GM18517 (cell line): Measurements from ENCODE around the gene AEBP2.

Experiments
- ATAC-seq: cut with Tn5 transposase; IDR thresholded peaks from one replicate; pipeline ENCODE4 v1.9.1; 2021; ENCODE audit warnings: mild to moderate bottlenecking, moderate library complexity; ENCODE audit not compliant: unreplicated experiment

The AEBP2 gene

DNA sequence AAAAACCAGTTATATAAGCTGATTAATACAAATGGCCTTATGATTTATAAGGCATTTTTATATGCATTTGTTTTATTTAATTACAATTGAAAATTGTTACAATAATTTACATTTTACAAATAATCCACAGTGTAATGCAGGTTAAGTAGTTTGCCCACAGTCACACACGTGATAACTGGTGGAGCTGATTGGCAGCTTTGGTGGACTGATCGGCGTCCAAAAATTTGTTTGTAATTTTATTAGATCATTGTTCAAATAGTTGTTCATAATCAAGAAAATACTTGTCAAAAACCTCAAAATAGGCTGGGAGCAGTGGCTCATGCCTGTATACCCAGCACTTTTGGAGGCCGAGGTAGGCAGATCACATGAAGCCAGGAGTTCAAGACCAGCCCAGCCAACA is 59.7 kb downstream of the AEBP2 start:
- no peak for ATAC-seq

- ATAC-seq = no peak
Observed at GRCh38 chr12:19506497-19506896, 67.2 kb downstream of the AEBP2 start.

DNA sequence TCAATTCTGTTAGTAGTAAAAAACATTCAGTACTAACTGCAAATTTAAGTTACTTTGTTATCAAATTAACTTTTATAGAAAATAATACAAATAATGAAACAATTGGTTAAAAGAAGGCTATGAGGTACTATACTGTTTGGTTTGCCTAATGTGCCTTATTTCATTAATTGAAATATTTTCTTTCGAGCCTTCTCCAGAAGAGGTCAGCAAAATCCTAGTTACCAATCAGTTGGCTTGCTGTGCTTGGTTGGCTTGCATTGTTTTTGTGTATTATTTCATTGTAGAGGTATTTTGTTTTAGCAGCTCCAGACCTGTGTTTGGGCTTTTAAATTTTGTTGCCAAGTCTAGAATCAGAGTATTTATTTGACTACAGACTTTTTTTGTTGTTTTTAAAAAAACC is 68.5 kb downstream of the AEBP2 start:
- ATAC-seq = no peak

DNA sequence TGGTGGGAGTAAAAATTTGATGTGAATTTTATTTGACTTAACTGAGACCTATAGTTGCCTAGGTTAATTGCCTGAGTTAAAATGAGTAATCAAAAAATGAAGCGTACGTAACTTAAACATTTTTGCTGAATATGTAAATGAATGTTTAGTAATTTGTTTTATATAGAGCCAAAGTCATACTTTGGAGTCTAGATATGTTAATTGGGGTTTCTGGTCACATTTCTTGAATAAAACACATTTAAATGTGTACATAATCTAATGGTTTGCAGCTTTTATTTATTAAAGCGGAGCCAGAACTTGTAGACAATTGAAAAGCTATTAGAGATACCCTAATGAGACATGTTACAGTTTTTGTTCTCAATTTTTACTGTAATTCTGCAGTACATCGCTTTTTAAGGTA is 71.2 kb downstream of the AEBP2 start:
- ATAC-seq = no peak

- ATAC-seq = no peak
Observed at GRCh38 chr12:19515179-19515578, 75.9 kb downstream of the AEBP2 start.

DNA sequence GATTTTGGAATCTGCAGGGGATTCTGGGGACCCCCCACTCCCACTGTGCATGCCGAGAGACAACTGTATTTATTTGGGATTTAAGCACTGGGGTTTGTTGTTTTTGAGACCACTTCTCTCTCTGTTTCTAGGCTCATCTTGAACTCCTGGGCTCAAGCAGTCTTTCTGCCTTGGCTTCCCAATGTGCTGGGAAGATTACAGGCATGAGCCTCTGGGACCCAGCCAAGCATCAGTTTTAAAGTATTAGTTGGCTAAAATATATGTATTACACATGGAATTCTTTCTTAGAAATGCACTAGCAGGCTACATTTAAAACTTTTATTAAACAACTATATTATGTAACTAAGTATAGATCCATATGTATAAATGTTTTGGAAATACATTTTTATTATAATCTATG is 78.3 kb downstream of the AEBP2 start:
- no peak for ATAC-seq

DNA sequence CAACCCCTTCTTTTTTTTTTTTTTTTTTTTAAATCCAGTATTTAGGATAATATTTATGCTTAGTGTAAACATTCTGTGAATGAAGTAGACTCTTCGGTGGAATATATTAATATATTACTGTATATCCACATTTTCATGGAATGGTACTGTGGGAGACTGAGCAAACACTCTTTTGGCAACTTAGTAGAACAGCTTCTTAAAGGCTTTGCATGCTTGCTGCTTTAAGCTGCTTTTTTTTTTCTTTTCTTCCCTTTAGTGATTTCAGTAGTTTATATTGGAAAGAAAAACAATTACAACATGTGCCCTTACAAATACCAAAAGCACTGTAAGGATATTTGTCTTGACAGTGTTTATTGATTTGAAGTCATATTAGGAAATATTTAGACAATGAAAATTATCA is 78.9 kb downstream of the AEBP2 start:
- no peak for ATAC-seq

GRCh38 chr12:19520646-19521415 is 81.5 kb downstream of the AEBP2 start:
- no peak for ATAC-seq

DNA sequence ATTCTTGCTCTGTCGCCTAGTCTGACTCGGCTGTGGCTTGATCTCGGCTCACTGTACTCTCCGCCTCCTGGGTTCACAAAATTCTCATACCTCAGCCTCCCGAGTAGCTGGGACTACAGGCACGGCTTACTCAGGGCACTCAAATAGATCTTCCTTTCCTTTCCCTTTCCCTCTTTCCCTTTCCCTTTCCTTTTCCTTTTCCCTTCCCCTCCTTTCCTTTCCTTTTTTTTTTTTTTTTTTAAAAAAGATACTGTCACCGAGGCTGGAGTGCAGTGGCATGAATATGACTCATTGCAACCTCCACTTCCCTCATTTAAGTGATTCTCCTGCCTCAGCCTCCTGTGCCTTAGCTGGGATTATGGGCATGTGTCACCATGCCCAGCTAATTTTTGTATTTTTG is 86.0 kb downstream of the AEBP2 start:
- ATAC-seq = no peak

- ATAC-seq = no peak
Observed at GRCh38 chr12:19527866-19528265, 88.6 kb downstream of the AEBP2 start.

DNA sequence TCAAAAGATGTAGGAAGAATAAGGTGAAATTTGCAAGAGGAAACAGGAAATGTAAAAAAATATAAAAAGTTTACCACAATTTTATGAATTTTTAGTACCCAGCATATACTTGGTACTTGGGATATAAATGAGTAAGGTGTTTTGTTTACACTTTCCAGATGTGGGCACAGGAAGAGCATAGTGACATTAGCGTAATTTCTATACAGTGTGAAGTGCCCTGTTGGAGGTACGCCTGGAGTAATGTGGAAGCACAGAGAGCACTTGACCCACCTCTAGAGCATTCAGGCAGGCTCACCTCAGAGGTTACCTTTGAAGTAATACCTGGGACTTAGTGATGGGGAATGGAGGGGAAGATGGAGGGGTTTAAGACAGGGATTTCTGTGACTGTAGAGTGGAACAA is 89.5 kb downstream of the AEBP2 start:
- ATAC-seq = no peak

DNA sequence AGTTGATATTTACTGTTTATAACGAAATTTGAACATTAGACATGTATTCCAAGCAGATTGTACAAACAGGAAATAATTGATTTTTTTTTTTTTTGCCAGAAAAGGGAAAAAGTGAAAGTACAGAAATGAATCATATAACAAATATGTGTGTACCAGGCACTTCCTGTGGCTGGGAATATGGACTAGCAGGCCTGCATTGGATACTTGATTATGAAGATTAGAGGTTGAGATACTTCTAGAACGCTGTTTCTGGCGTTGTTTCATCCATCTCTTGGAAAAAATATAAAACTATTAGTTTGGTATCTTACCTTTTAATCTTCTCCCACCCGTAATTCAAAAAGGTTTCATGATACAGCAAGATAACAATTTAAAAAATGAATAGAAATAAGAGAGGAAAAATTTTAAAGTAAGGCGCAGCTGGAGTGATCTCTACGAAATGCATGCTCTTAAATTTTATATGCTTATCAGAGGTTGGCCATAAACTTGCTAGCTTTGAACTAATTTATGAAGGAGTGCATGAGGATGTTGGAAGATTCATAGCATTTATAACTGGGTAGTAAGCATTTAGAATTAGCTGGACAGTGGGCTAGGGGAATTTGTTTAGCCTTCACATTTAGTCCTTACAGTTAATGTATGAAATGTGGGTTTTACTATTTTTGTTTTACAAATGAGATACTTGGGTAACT is 90.8 kb downstream of the AEBP2 start:
- no peak for ATAC-seq

DNA sequence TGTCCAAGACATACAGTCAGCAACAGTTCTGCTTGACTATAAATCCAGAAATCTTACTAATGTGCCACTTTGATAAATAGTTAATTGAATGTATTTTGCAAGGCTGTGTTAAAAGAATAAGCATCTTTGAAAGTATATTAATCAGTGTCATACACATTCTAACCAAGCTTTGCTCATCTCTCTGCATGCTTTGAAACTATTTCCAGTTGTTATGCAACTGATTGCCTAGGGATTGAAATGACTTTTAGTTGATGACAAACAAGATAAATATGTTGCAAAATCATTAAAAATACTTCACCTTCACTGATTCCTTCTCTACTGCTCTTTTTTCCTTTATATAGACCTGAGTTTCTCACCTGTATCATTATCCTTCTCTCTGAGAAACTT is 91.3 kb downstream of the AEBP2 start:
- no peak for ATAC-seq

DNA sequence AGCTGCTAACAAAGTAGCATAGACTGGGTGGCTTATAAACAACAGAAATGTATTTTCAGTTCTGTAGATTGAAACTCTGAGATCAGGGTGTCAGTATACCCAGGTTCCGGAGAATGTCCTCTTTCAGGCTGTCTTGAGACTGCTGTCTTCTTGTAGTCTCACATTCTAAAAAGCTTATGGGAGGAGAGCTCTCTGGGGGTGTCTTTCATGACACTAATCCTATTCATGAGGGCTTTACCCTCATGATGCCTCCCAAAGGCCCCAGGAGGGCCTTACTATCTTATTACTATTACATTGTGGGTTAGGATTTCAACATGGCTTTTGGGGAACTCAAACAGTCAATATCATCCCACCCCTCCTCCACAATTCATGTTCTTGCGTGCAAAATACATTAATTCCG is 94.3 kb downstream of the AEBP2 start:
- no peak for ATAC-seq

DNA sequence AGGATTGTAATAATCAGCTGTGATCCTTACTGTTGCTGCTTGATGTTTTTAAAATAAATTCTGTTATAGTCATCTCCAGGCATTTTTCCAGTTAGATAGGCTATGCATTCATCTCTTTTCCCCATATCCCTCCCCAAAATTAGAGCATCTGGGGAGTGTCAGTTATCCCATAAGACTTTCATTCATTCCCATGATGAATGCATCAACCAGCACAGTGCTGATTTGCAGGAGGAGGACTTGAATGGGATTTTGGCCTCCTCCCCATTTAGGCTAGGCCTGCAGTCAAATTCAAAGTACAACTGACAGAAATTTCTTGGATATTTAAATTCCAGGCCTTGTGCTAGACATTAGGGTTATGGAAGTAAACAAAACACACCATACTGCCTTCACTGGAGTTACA is 99.8 kb downstream of the AEBP2 start:
- no peak for ATAC-seq

DNA sequence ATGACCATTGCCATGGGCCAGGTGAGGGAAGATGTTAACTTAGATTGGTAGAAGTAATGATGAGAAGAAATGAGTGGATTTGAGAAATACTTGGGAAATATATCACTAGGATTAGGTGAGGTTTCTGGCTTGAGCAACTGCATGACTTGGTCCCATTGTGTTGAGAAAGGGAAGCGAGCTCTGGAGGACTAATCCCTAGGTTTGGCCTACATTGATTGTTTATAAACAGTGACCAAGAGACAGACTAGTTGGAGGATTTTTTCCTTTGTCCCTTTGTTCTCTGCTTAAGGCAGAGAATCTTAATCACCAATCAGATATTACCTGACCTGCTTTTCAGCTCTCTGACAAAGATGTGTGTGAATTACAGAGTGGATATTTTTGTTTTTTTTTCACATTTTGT is 100.5 kb downstream of the AEBP2 start:
- ATAC-seq = no peak

GRCh38 chr12:19542606-19543005 is 103.3 kb downstream of the AEBP2 start:
- no peak for ATAC-seq

DNA sequence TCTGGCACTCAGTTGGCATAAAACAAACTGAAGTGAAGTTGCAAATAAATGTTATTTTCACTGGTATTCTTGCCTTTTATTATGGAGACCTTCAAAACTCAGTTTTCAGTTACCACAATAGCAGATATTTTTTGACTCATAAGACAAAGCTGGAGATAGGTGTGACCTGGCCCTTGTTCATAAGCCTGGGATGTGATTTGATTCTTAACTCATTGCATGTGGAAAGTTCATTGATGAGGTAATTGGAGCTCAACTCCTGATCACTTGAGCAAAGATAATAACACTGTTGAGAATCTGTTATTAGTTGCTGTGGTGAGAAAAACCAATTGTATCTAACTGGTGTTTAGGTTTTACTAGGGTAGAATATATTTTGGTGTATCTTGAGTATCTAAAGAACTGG is 105.1 kb downstream of the AEBP2 start:
- ATAC-seq = no peak

DNA sequence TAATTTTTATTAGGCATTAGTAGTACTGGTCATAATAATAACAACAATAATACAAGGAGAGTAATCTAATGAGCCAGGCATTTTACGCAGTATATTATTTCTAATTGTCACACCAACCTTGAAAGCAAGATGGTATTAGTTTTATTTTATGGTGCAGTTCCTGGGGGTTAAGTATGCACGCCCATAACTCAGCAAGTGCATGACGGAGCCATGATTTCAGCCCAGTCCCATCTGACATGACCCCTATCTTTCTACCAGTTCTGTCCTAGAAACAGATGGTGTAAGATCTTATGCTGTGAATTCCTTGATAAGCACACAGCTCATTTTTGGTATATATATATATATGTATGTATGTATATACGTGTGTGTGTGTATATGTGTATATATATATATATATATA is 106.0 kb downstream of the AEBP2 start:
- ATAC-seq = no peak

DNA sequence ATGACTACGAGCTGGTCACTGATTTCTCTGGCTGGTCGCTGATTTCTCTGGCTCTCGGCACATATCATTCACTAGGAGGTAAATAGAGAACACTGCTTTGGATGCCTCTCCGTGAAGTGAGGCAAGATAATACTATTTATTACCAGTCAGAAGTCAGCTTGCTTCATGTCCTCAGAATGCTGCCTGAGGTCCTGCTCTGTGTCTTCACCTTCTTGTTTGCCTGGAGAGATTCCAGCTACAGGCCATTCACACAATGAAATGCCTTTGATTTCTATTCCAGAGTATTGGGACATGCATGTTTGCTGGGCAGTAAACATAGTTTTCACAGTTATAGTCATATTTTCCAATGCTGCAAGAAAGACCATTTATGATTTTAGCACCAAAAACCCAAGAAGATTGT is 106.7 kb downstream of the AEBP2 start:
- no peak for ATAC-seq

- ATAC-seq = no peak
Observed at GRCh38 chr12:19546611-19547162, 107.4 kb downstream of the AEBP2 start.

GRCh38 chr12:19547271-19547671 is 108.0 kb downstream of the AEBP2 start:
- ATAC-seq = no peak
